Uterus (tissue), 4 donors: ENCODE measurements around the gene ARHGEF11. TPM values are rescaled to one million over a fixed set of nuclear protein-coding genes. Genes with fewer than 3 reads are reported as not detected.

Source experiments
- DNase-seq, 2 donors: peaks; one replicate each; pipeline ENCODE4 v3.0.0-alpha.2; 2019 to 2020
- H3K27ac ChIP-seq, 2 donors: fragments of 200-600 bp; sonication (generic); 1 replicate in 1 of 2; 2 replicates in 1 of 2; pipeline ENCODE4 v1.5.1; 2016 to 2018
- H3K27me3 ChIP-seq, 2 donors: fragments of 200-600 bp; sonication (generic); one replicate each; pipeline ENCODE4 v1.5.1; 2018 to 2019; ENCODE audit warnings: control low read depth in 1 of 2
- H3K36me3 ChIP-seq, 2 donors: fragments of 200-600 bp; sonication (generic); one replicate each; pipeline ENCODE4 v1.5.1; 2019; ENCODE audit warnings: control low read depth in 1 of 2
- H3K4me1 ChIP-seq, 2 donors: fragments of 200-600 bp; sonication (generic); one replicate each; pipeline ENCODE4 v1.5.1; 2018 to 2019; ENCODE audit warnings: control low read depth in 1 of 2
- H3K4me3 ChIP-seq, 2 donors: fragments of 200-600 bp; sonication (generic); 1 replicate in 1 of 2; 2 replicates in 1 of 2; pipeline ENCODE4 v1.5.1; 2018 to 2019; ENCODE audit warnings: mild to moderate bottlenecking in 1 of 2
- H3K9me3 ChIP-seq, 2 donors: fragments of 200-600 bp; sonication (generic); one replicate each; pipeline ENCODE4 v1.5.1; 2019; ENCODE audit warnings: control low read depth in 1 of 2
- POLR2A ChIP-seq, 2 donors: fragments of 450-650 bp; IDR thresholded peaks; one replicate each; pipeline ENCODE4 v1.6.1; 2016; ENCODE audit warnings: antibody characterized with exemption in 2 of 2, mild to moderate bottlenecking in 1 of 2, moderate library complexity in 1 of 2
- intact Hi-C: fragments of 100-400 bp; cut with DNase I; formaldehyde crosslinking; loops from one replicate; pipeline ENCODE4 v1.15.1; 2023; ENCODE audit warnings: low total_unique reads
- total RNA-seq, 4 donors: library from RNA; depleted of rRNA in 3 of 4; stranded (reverse); fragments of >200 nt in 3 of 4; gene quantifications; one replicate each; pipeline versions ENCODE4 v1.1.0 to v1.2.4, GENCODE V29; 2014 to 2023
- TF ChIP-seq, protein P1 (sequence below), 4 experiments: fragments of 200-600 bp in 2 of 4; fragments of 450-650 bp in 2 of 4; sonication (generic) in 2 of 4; IDR thresholded peaks; one replicate each; pipeline ENCODE4 v1.5.1; 2016 to 2019; ENCODE audit warnings: antibody characterized with exemption in 4 of 4, mild to moderate bottlenecking in 2 of 4, moderate library complexity in 1 of 4
- donor health status: DM: yes; HTN: yes; CAD: no.

The ARHGEF11 gene
- total RNA-seq, 4 donors from 2014 or later, result 28.2 to 65.3 (median 40.5) TPM

DNA sequence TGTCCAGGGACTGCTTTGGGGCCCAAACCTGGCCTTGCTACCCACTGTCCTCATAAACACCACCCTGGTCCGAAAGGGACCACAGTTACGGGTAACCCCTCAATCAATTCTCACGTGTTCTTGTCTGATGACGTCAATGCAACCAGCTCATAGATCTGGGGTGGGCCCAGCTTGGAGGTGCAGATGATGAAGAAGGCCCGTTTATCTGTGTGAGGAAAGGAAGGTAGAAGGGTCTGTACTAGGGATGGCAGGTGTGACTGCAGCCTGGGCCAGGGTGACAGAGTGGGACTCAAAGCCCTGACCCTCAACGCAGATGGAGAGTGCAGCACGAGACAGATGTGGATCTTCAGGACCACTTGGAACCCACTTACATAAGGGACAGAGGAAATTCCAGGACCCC is 103.0 kb downstream of the ARHGEF11 start:
- Histone ChIP-seq H3K36me3 (no peaks in the 10 kb centered on the region), H3K4me1 (no peaks in the 10 kb centered on the region), H3K4me3 (no peak overlapping the region), H3K27me3 (no peaks in the 10 kb centered on the region), H3K9me3 (no peaks in the 10 kb centered on the region), H3K27ac (no peak overlapping the region)
- intact Hi-C loops, result no loop called here
- TF ChIP-seq, protein P1, sequence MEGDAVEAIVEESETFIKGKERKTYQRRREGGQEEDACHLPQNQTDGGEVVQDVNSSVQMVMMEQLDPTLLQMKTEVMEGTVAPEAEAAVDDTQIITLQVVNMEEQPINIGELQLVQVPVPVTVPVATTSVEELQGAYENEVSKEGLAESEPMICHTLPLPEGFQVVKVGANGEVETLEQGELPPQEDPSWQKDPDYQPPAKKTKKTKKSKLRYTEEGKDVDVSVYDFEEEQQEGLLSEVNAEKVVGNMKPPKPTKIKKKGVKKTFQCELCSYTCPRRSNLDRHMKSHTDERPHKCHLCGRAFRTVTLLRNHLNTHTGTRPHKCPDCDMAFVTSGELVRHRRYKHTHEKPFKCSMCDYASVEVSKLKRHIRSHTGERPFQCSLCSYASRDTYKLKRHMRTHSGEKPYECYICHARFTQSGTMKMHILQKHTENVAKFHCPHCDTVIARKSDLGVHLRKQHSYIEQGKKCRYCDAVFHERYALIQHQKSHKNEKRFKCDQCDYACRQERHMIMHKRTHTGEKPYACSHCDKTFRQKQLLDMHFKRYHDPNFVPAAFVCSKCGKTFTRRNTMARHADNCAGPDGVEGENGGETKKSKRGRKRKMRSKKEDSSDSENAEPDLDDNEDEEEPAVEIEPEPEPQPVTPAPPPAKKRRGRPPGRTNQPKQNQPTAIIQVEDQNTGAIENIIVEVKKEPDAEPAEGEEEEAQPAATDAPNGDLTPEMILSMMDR (IDR thresholded peaks at IDR 0.05), result no peak
- no peak for TF ChIP-seq POLR2A (IDR thresholded peaks at IDR 0.05)
- no peak for DNase-seq

DNA sequence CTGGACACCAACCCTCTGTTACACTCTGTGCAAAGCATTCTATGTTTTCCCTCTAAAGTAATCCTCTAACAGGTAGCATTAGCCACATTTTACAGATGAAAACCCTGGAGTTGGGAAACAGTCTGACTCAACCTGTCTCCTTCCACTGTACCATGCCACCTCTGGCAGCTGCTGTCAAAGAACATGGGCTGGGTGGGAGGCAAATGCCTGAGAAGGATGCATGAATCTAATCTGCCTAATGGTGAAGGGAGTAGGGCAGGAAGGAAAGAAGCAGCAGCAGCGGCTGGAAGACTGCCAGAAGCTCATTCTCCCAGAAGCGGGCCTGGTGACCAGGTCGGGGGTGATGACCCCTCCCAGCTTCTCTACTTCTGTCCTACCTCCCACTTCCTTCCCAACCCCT is 103.4 kb downstream of the ARHGEF11 start:
- intact Hi-C loops, result no loop called here
- DNase-seq, result no peak
- Histone ChIP-seq H3K9me3 (no peaks in the 10 kb centered on the region), H3K36me3 (no peaks in the 10 kb centered on the region), H3K4me3 (no peak overlapping the region), H3K4me1 (no peaks in the 10 kb centered on the region), H3K27ac (no peak overlapping the region), H3K27me3 (no peaks in the 10 kb centered on the region)
- no peak for TF ChIP-seq POLR2A (IDR thresholded peaks at IDR 0.05)
- TF ChIP-seq, protein P1 (IDR thresholded peaks at IDR 0.05), result no peak

DNA sequence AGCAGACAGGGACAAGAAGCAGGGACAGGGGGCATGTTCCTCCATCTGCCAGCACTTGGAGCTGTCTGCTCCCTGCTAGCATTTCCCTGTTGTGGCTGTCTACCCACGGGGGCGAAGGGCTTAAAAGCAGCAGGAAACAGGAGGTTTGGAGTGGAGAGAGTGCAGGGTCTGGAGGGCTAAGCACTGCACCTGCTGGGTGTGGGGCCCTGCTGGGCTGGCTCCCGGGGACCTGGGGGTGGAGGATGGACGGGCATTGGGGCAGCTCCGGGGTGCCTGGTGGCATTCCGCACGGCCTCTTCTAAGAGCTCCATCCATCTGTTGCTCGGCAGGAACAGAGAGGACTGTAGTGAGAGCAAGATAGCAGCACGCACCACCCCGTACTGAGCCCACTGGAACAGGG is 103.9 kb downstream of the ARHGEF11 start:
- no peaks in the 10 kb centered on the region for H3K4me1 ChIP-seq
- TF ChIP-seq, protein P1 (IDR thresholded peaks at IDR 0.05), result no peak
- no peak for TF ChIP-seq POLR2A (IDR thresholded peaks at IDR 0.05)
- intact Hi-C loops, result no loop called here
- DNase-seq, result no peak
- no peaks in the 10 kb centered on the region for H3K9me3 ChIP-seq
- no peaks in the 10 kb centered on the region for H3K27me3 ChIP-seq
- H3K4me3 ChIP-seq, result no peak overlapping the region
- no peaks in the 10 kb centered on the region for H3K36me3 ChIP-seq
- H3K27ac ChIP-seq, result no peak overlapping the region

DNA sequence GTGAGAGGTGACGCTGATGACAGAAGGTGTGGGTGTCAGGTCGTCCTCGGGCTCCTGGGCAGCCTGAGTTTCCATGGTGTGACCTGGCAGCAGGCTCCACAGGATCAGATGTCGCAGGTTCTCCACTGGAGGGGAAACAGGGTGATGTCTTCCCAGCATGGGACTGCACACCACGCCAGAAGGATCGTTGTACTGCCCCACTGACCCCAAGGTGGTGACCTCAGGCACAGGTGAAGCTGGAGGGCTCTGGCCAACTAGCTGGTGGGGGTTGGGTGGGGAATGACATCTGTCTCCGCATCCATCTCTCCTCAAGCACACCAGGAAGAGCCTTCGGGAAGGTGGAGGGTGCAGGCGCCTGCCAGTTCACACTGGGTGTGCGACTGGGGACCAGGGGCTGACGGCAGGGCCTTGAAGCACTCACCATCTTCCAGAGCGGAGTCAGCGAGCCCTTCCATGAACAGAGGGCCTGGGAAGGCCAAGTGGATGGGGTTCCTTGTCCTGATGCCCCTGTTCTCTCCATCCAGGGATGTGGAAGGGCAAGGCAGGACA is 105.7 kb downstream of the ARHGEF11 start:
- TF ChIP-seq, protein P1 (IDR thresholded peaks at IDR 0.05), result no peak
- TF ChIP-seq POLR2A (IDR thresholded peaks at IDR 0.05), result no peak
- intact Hi-C loops, result no loop called here
- no peak for DNase-seq
- Histone ChIP-seq H3K27me3 (no peaks in the 10 kb centered on the region), H3K9me3 (no peaks in the 10 kb centered on the region), H3K4me3 (no peak overlapping the region), H3K4me1 (no peaks in the 10 kb centered on the region), H3K27ac (no peak overlapping the region), H3K36me3 (no peaks in the 10 kb centered on the region)

DNA sequence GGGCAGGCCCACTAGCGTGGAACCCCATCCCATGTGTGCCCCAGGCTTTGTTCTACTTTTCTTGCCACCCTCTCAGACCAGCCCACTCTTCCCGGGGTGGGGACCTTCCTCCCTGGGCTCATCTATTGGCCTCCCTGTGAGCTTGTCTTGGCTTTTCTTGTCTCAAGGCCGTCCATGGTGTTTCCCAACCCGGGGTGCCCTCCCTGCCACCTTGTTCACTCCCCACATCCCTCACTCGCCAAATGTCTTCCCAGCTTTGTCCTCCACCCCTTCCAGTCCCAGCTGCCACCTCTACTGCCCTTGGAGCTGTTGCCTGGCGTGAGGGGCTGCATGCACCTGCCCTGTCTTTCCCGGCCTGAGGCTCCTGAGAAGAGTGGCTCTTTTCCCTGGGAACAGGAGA is 106.7 kb downstream of the ARHGEF11 start:
- H3K4me3 ChIP-seq, result no peak overlapping the region
- no peaks in the 10 kb centered on the region for H3K27me3 ChIP-seq
- intact Hi-C loops, result no loop called here
- no peaks in the 10 kb centered on the region for H3K9me3 ChIP-seq
- no peaks in the 10 kb centered on the region for H3K36me3 ChIP-seq
- no peaks in the 10 kb centered on the region for H3K4me1 ChIP-seq
- TF ChIP-seq, protein P1 (IDR thresholded peaks at IDR 0.05), result no peak
- TF ChIP-seq POLR2A (IDR thresholded peaks at IDR 0.05), result no peak
- DNase-seq, result no peak
- no peak overlapping the region for H3K27ac ChIP-seq
